ENCODE data around the gene CLIP2. TPM values are rescaled to one million over a fixed set of nuclear protein-coding genes. Genes with fewer than 3 reads are reported as not detected.

Gene CLIP2
- total RNA-seq, 4 donors from 2014 or later, result 3.8 to 21.3 (median 12.9) TPM

DNA sequence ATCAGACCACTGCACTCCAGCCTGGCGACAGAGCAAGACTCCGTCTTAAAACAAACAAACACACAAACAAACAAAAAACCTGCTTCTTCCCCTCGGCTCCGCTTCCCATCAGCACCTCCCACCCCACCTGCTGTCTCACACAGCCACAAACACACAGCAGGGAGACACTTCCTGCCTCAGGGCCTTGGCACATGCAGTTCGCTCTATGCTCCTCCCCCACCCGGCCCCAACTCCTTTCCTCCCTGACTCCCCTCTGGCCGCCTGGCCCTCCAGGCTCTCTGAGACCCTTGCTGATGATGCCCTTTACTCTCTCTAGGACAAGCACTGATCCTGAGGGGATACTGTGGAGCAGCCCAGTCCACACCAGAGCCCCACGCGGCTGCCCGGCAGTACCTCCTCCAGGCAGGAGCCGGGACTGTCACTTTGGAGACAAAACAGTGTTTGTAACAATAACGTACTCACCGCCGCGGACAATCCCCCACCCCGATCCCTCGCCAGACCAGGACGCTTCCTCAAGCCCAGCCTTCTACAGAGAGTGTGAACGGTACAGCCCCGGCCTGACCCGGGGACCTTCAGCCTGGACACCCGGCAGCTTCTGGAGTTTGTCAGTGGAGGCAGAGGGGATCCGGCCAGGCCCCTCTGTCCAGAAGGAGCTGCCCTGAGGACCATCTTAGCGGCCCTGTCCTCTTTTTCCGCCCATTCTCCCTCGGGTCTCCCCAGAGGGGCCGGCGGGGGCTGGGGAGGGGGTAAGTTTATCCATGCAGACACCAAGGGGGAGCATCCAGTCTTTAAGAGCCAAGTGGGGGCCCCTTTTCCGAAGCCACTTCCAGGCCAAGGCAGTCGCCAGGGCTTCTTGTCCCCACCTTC, 114.5 kb downstream of the CLIP2 start:
- TF ChIP-seq CTCF (IDR thresholded peaks at IDR 0.05; ENCODE audit: low read depth), result no peak

- TF ChIP-seq CTCF (IDR thresholded peaks at IDR 0.05; ENCODE audit: low read depth), result no peak
Observed at GRCh38 chr7:74404388-74404700, 115.1 kb downstream of the CLIP2 start.

DNA sequence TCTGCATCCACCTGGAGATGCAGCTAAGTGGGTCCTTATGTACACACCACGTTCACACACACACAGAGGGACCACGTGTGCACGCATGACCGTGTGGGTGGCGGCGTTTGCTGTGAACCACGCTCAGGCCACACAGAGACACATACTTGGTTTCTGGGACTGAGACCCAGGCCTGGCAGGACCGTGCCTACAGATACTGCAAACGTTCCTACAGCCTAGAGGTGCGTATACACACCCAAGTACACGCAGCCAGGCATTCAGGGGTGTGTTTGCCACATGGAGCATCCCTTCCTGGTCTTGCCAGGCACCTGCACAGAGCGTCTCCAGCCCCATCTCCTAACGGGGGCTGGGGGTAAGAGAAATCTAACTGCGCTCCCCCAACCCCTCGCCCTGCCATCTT, 115.5 kb downstream of the CLIP2 start:
- TF ChIP-seq CTCF (IDR thresholded peaks at IDR 0.05; ENCODE audit: low read depth), result no peak

DNA sequence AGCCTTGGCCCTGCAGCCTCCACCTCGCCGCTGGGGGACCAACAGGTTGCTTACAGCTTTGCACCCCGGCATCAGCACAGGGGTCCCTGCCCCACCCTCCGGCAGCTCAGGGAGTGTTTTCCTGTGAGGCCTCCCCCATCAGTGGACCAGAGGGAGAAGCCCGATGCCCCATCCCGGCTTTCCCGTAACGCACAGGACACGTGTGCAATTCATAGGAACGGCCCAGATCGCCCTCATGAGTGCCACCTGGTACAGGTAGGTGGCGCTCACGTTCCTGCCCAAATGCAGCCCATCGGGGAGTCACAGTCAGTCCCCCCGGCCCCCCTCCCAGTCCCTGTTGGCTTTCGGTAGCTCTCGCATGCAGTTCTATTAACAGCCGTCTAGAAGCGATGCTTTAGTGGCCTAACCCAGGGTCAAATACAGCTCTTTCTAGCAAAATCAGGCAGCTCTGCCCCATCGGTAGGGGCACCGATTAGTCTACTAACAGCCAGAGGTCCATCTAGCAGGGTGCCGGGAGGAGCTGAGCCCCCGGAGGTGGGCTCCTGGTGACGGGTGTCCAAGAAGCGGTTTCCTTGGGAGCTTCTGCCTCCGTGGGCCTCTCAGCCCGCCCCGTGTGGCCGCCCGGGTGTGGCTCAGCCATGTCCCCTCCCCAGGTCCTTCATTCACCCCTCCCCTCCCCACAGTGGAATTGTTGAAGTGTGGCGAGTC, 116.1 kb downstream of the CLIP2 start:
- TF ChIP-seq CTCF (IDR thresholded peaks at IDR 0.05; ENCODE audit: low read depth), result no peak

- TF ChIP-seq CTCF (IDR thresholded peaks at IDR 0.05; ENCODE audit: low read depth), result no peak
Observed at GRCh38 chr7:74405899-74406512, 116.8 kb downstream of the CLIP2 start.

DNA sequence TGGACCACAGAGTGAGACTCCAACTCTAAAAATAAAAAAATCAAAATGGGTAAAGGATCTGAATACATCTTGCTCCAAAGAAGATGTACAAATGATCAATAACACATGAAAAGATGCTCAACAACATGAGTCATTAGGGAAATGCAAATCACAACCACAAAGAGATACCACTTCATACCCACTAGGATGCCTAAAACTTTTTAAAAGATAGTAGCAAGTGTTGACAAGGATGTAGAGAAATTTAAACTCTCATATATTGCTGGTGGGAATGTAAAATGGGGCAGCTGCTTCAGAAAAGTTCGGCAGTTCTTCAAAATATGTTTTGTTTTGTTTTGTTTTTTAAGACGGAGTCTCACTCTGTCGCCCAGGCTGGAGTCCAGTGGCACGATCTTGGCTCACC, 118.8 kb downstream of the CLIP2 start:
- TF ChIP-seq CTCF (IDR thresholded peaks at IDR 0.05; ENCODE audit: low read depth), result no peak

DNA sequence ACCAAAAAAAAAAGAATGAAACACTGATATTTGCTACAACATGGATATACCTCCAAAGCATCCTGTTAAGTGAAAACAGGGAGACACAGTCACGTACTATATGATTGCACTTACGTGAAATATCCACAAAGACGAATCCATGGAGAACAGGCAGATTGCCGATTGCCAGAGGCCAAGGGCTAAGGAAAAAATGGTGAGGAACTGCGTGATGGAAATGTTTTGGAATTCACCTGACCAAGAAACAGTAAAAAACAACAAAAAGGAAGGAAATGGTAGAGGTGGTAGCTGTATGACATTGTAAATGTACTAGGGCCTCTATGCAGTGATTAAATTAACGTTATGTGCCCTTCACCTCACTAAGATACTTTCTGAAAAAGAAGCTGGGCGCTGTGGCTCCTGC, 120.4 kb downstream of the CLIP2 start:
- no peak for TF ChIP-seq CTCF (IDR thresholded peaks at IDR 0.05; ENCODE audit: low read depth)

All from subcutaneous adipose tissue (tissue), 4 donors.